ENCODE measurements around the gene CREBBP.

CREBBP gene

GRCh38 chr16:3879887-3880564 is 487 bp downstream of the CREBBP start:
- DNase-seq (ENCODE audit: low read depth) = no peak

- no peak for DNase-seq (ENCODE audit: low read depth)
These were observed 1.1 kb downstream of the CREBBP start for GRCh38 chr16:3879258-3879886.

DNA sequence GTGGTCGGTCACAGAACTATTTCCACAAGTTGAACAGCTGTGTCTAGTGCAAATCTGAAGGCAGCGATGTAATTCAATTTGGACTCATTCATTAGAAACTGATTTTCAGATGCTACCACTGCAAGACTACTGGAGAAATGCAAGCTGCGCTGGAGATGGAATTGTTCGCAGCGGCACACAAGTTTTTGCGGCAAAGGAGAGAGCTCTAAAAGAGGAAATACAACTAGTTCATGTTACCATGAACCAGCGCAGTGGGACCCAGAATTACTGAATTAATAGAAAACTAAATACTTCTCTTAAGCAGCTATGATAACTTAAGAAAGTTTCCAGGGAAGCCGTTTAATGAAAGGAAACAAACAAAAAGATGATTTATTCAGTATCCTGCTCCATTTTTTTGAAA is 1.9 kb downstream of the CREBBP start:
- DNase-seq (ENCODE audit: low read depth) = no peak

DNA sequence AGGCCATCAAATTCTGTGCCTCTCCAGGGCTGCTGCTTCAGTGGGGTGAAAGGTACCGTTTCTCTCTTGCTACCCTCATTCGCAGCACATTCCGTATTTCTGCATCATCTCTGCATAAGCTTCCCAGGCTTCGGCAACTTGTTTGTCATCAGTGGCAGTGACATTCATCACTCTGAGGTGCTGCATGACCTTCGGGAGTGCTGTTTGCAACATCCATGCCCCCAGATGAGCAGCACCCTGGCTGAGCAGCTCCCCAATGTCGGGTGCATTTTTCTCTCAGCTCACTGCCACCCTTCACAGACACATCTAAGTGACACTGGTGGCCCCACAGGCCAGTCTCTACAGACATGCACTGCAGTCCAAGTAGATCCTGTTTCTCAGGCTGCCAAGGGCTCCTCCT is 3.8 kb downstream of the CREBBP start:
- no peak for DNase-seq (ENCODE audit: low read depth)

DNA sequence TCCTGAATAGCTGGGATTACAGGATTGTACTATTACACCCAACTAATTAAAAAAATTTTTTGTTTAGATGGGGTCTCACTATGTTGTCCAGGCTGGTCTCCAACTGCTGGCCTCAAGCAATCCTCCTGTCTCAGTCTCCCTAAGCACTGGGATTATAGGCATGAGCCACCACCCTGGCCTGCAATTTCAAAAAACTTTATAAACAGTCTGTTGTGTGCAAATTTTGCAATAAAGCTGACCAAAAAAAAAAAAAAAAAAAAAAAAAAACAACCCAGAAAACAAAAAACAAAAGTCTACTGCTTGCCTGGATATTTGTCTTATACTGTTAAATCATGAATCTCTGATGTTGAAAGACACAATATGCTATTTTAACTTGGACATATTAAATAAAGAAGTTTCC is 4.4 kb downstream of the CREBBP start:
- no peak for DNase-seq (ENCODE audit: low read depth)

- DNase-seq (ENCODE audit: low read depth) = no peak
These were observed 5.5 kb downstream of the CREBBP start for GRCh38 chr16:3874794-3875692.

GRCh38 chr16:3874242-3874641 is 6.3 kb downstream of the CREBBP start:
- no peak for DNase-seq (ENCODE audit: low read depth)

- no peak for DNase-seq (ENCODE audit: low read depth)
These were observed 6.9 kb downstream of the CREBBP start for GRCh38 chr16:3873482-3874173.

DNA sequence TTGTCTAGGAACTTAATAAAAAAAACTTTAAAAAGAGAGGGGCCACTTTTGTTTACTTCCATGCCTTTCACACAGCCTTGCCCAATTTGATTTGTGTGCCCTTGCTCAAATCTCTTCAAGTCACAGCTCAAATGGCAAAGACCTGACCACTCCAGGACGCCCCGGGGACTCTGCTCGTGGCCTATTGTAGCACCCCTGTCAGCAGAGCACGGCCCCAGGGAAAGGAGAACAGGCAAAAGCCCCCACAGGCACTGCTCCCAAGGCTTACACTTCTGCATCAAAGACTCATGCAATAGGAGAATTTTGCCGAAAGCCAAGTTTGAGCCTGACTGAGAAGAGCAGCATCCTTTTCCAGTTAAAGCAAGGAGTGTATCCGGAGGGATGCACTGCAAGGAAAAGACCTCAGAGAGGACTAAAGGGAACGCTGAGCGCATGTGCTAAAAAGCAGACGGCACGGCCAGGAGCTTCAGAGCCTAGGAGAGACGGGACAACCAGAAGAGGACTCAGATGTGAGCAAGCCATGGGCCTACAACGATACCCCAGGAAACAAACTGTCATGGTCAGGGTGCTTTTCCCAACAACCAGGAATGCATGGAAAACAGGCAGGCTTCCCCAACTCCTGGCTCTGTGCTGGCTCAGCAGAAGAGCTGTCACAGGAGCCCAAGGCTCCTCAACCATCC is 8.2 kb downstream of the CREBBP start:
- no peak for DNase-seq (ENCODE audit: low read depth)

- DNase-seq (ENCODE audit: low read depth) = no peak
These were observed 11.5 kb downstream of the CREBBP start for GRCh38 chr16:3868967-3869366.

GRCh38 chr16:3868556-3868955 is 12.0 kb downstream of the CREBBP start:
- DNase-seq (ENCODE audit: low read depth) = no peak

- no peak for DNase-seq (ENCODE audit: low read depth)
These were observed 13.6 kb downstream of the CREBBP start for GRCh38 chr16:3866703-3867431.

DNA sequence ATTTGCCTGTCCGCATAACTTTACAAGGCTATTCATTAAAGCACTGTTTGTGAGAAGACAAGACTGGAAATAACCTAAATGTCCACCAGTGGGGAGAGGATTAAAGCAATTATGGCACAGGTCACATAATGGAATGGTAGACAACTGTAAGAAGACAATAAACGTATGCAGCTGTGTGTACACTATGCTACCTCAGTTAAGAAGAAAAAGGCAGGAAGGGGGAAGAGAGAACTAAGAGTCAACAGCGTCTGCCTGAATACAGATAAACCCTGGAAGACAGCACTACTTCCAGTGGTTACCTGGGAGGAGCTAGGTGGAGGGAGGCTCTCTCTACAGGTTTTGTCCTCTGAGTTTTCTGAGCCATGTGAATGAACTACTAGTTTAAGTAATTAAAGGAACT is 15.3 kb downstream of the CREBBP start:
- no peak for DNase-seq (ENCODE audit: low read depth)

GRCh38 chr16:3864562-3864961 is 16.0 kb downstream of the CREBBP start:
- DNase-seq (ENCODE audit: low read depth) = no peak

GRCh38 chr16:3863587-3863986 is 16.9 kb downstream of the CREBBP start:
- DNase-seq (ENCODE audit: low read depth) = no peak

GRCh38 chr16:3861808-3862451 is 18.6 kb downstream of the CREBBP start:
- no peak for DNase-seq (ENCODE audit: low read depth)

GRCh38 chr16:3859889-3860288 is 20.6 kb downstream of the CREBBP start:
- no peak for DNase-seq (ENCODE audit: low read depth)

DNA sequence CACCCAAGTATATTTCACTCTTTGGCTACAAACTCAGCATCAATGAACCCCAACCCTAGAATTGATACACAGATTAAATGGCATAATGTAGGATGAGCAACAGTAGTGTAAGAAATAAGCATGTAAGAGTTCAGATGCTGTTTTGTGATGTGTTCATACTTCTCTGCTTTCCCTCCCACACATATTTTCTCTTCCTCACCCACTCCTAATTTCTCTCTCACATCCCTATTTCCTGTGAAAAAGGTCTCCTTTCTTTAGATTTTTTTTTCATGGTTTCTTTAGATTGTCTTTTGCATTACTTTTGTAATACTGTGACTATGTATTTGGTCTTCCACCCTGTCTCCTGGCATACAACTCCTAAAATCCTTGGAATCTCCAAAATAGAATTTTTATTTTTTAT is 21.7 kb downstream of the CREBBP start:
- no peak for DNase-seq (ENCODE audit: low read depth)

GRCh38 chr16:3857189-3858043 is 23.1 kb downstream of the CREBBP start:
- DNase-seq (ENCODE audit: low read depth) = no peak

Measured in HS-27A (cell line).